NCI-H345 treated with DMSO at 0.1 percent for 48 hours (cell line): ENCODE results near the gene BSDC1.
"Not testable (repeated sequence)": the region's sequence is repeated elsewhere in the genome, so short reads cannot be mapped to it uniquely, and the experiment has no call there.

Experiments used
- DNase-seq: peaks from one replicate; lab custom pipeline; 2025; ENCODE audit not compliant: unreplicated experiment; lab: John Stamatoyannopoulos, UW

BSDC1 gene

GRCh38 chr1:32394141-32394889 lies at the start of gene BSDC1:
Gene BSDC1, minus strand, starts transcription at chr1:32394441. Its CDS starts 27 bp downstream, at chr1:32394414.
- peak; percentile 96 for DNase-seq

- DNase-seq, result not testable (repeated sequence)
These were observed 47.2 kb upstream of the BSDC1 start for GRCh38 chr1:32441467-32441866.

GRCh38 chr1:32438777-32439176 lies 44.5 kb upstream of the BSDC1 start:
- not testable (repeated sequence) for DNase-seq

GRCh38 chr1:32438136-32438535 lies 43.9 kb upstream of the BSDC1 start:
- DNase-seq, result no peak

GRCh38 chr1:32431736-32432400 lies 37.6 kb upstream of the BSDC1 start:
- DNase-seq, result no peak

GRCh38 chr1:32427264-32427963 lies 33.2 kb upstream of the BSDC1 start:
- DNase-seq, result no peak

- DNase-seq, result no peak
These were observed 32.4 kb upstream of the BSDC1 start for GRCh38 chr1:32426489-32427255.

- DNase-seq, result no peak
These were observed 27.5 kb upstream of the BSDC1 start for GRCh38 chr1:32421775-32422174.

GRCh38 chr1:32414186-32414886 lies 20.1 kb upstream of the BSDC1 start:
- no peak for DNase-seq

- DNase-seq, result peak; percentile 66
These were observed 19.4 kb upstream of the BSDC1 start for GRCh38 chr1:32413507-32414185.

- DNase-seq, result no peak
These were observed 17.0 kb upstream of the BSDC1 start for GRCh38 chr1:32411261-32411660.

- DNase-seq, result no peak
These were observed 12.4 kb upstream of the BSDC1 start for GRCh38 chr1:32406629-32407111.

GRCh38 chr1:32405672-32406467 lies 11.6 kb upstream of the BSDC1 start:
- DNase-seq, result no peak

GRCh38 chr1:32404946-32405345 lies 10.7 kb upstream of the BSDC1 start:
- DNase-seq, result no peak

- peak; percentile 64 for DNase-seq
These were observed 6.8 kb upstream of the BSDC1 start for GRCh38 chr1:32400876-32401631.

GRCh38 chr1:32399843-32400242 lies 5.6 kb upstream of the BSDC1 start:
- no peak for DNase-seq

- no peak for DNase-seq
These were observed 4.2 kb upstream of the BSDC1 start for GRCh38 chr1:32398401-32398800.

GRCh38 chr1:32396524-32396923 lies 2.3 kb upstream of the BSDC1 start:
- DNase-seq, result not testable (repeated sequence)
